HK-2 (cell line): ENCODE results near the gene CSAG1.
"Not testable (repeated sequence)": the region's sequence is repeated elsewhere in the genome, so short reads cannot be mapped to it uniquely, and the experiment has no call there.

ENCODE experiments used
- DNase-seq: peaks from one replicate; pipeline ENCODE4 v3.0.0-alpha.2; 2018; ENCODE audit not compliant: unreplicated experiment

CSAG1 gene

DNA sequence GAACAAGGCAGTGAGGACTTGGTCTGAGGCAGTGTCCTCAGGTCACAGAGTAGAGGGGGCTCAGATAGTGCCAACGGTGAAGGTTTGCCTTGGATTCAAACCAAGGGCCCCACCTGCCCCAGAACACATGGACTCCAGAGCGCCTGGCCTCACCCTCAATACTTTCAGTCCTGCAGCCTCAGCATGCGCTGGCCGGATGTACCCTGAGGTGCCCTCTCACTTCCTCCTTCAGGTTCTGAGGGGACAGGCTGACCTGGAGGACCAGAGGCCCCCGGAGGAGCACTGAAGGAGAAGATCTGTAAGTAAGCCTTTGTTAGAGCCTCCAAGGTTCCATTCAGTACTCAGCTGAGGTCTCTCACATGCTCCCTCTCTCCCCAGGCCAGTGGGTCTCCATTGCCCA lies 33.1 kb downstream of the CSAG1 start:
- not testable (repeated sequence) for DNase-seq

DNA sequence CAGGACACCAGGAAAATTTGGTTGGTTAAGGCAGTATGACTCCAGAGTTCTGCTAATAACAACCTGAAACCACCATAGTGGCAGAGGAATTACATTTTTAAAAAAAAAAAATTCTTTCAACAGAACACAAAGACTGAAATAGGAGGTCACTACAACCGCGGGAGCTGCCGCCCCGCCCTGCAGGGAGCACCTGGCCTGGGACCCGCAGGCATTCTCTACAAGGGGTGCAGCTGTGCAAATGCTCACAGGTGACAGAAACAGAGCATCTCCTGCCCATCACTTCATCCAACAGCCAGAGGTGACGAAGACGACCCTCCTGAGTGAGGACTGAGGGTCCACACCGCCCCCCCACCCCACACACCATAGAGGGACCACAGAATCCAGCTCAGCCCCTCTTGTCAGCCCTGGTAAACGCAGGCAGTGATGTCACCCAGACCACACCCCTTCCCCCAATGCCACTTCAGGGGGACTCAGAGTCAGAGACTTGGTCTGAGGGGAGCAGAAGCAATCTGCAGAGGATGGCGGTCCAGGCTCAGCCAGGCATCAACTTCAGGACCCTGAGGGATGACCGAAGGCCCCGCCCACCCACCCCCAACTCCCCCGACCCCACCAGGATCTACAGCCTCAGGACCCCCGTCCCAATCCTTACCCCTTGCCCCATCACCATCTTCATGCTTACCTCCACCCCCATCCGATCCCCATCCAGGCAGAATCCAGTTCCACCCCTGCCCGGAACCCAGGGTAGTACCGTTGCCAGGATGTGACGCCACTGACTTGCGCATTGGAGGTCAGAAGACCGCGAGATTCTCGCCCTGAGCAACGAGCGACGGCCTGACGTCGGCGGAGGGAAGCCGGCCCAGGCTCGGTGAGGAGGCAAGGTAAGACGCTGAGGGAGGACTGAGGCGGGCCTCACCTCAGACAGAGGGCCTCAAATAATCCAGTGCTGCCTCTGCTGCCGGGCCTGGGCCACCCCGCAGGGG lies 35.3 kb downstream of the CSAG1 start, which contains the start of gene MAGEA3:
Gene MAGEA3 (plus strand): TSS at position 843 of the 980 bp plus-strand sequence. CDS start 2,039 bp downstream, outside the sequence.
- not testable (repeated sequence) for DNase-seq

DNA sequence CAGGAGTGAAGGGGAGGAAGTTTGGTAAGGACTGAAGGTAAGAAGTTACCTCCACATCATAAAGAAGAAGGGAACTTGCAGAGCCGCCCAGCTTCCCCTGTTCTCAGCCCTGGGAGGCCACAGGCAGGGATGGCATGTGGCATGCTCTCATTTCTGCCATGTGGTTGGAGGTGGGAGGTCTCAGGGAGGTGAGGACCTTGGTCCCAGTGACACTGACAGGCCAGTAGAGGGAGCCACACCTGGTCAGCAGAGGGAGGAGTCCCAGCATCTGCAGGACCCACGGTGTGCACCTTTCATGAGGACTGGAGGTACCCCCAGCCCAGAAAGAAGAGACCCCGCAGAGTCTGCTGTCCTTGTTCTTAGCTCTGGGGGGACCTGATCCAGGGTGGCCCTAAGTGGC lies 52.5 kb downstream of the CSAG1 start:
- DNase-seq = not testable (repeated sequence)
